HepG2 (cell line): ENCODE measurements around the gene CBX2. TPM values are rescaled to one million over a fixed set of nuclear protein-coding genes. Genes with fewer than 3 reads are reported as not detected.

Source experiments
- CHCHD3 ChIP-seq: sonication (generic); formaldehyde crosslinking; IDR thresholded peaks from 2 replicates; pipeline ENCODE4 v1.8.0; 2022; ENCODE audit warnings: mild to moderate bottlenecking, missing genetic modification reagents, moderate library complexity
- ETV5 ChIP-seq: IDR thresholded peaks from 2 replicates; pipeline ENCODE4 v1.6.1; 2018; ENCODE audit warnings: missing biosample characterization, missing genetic modification reagents, inconsistent platforms, borderline replicate concordance
- GABPB1 ChIP-seq: IDR thresholded peaks from 2 replicates; pipeline ENCODE4 v1.6.1; 2016; ENCODE audit warnings: mild to moderate bottlenecking, missing genetic modification reagents, moderate library complexity, missing compliant biosample characterization
- GFI1 ChIP-seq: sonication (generic); formaldehyde crosslinking; IDR thresholded peaks from 2 replicates; pipeline ENCODE4 v1.5.0; 2020; ENCODE audit warnings: missing genetic modification reagents, mild to moderate bottlenecking, borderline replicate concordance
- GLI4 ChIP-seq: sonication (generic); formaldehyde crosslinking; IDR thresholded peaks from 2 replicates; pipeline ENCODE4 v1.5.1; 2020; ENCODE audit warnings: missing genetic modification reagents, mild to moderate bottlenecking, moderate library complexity, borderline replicate concordance
- HDAC1 ChIP-seq: sonication (generic); formaldehyde crosslinking; IDR thresholded peaks from 2 replicates; pipeline ENCODE4 v1.5.1; 2020; ENCODE audit warnings: mild to moderate bottlenecking, missing genetic modification reagents
- HNF1B ChIP-seq: sonication (generic); formaldehyde crosslinking; IDR thresholded peaks from 2 replicates; pipeline ENCODE4 v1.5.1; 2020; ENCODE audit warnings: mild to moderate bottlenecking, moderate library complexity, missing genetic modification reagents
- HNRNPUL1 ChIP-seq: fragments of 200-400 bp; formaldehyde crosslinking; IDR thresholded peaks from 2 replicates; pipeline ENCODE4 v1.6.1; 2017; ENCODE audit warnings: low read depth, mild to moderate bottlenecking, low read length, moderate library complexity
- KLF11 ChIP-seq: IDR thresholded peaks from 2 replicates; pipeline ENCODE4 v1.6.1; 2016; ENCODE audit warnings: missing compliant biosample characterization
- MXD4 ChIP-seq: IDR thresholded peaks from 2 replicates; pipeline ENCODE4 v1.6.1; 2016; ENCODE audit warnings: mild to moderate bottlenecking, missing biosample characterization, missing genetic modification reagents
- NFKB2 ChIP-seq: sonication (generic); formaldehyde crosslinking; IDR thresholded peaks from 2 replicates; pipeline ENCODE4 v1.4.0; 2020; ENCODE audit warnings: missing genetic modification reagents, borderline replicate concordance
- PATZ1 ChIP-seq: sonication (generic); formaldehyde crosslinking; IDR thresholded peaks from 2 replicates; pipeline ENCODE4 v1.4.0; 2020; ENCODE audit warnings: missing genetic modification reagents
- PITX1 ChIP-seq: sonication (generic); formaldehyde crosslinking; IDR thresholded peaks from 2 replicates; pipeline ENCODE4 v1.5.1; 2020; ENCODE audit warnings: mild to moderate bottlenecking, missing genetic modification reagents
- RBFOX2 ChIP-seq: fragments of 200-400 bp; formaldehyde crosslinking; IDR thresholded peaks from 2 replicates; pipeline ENCODE4 v1.6.1; 2017; ENCODE audit warnings: low read depth, mild to moderate bottlenecking, low read length
- SAFB2 ChIP-seq: sonication (generic); formaldehyde crosslinking; IDR thresholded peaks from 2 replicates; pipeline ENCODE4 v1.5.1; 2020; ENCODE audit warnings: missing genetic modification reagents, low read depth, mild to moderate bottlenecking, borderline replicate concordance
- SRSF1 ChIP-seq: fragments of 200-400 bp; formaldehyde crosslinking; optimal IDR thresholded peaks from 2 replicates; pipeline ENCODE3; 2017; ENCODE audit warnings: mild to moderate bottlenecking, low read depth, low read length, moderate library complexity
- SRSF4 ChIP-seq: fragments of 200-400 bp; formaldehyde crosslinking; IDR thresholded peaks from one replicate; pipeline ENCODE4 v1.6.1; 2018; ENCODE audit warnings: mild to moderate bottlenecking, low read depth, low read length, moderate library complexity; ENCODE audit not compliant: poor library complexity, severe bottlenecking
- ZNF30 ChIP-seq: sonication (generic); formaldehyde crosslinking; IDR thresholded peaks from 2 replicates; pipeline ENCODE4 v1.5.0; 2020; ENCODE audit warnings: mild to moderate bottlenecking, missing genetic modification reagents
- ZNF580 ChIP-seq: IDR thresholded peaks from 2 replicates; pipeline ENCODE4 v1.6.1; 2016; ENCODE audit warnings: low read depth, borderline replicate concordance
- ZNF776 ChIP-seq: sonication (generic); formaldehyde crosslinking; IDR thresholded peaks from 2 replicates; pipeline ENCODE4 v1.4.0; 2020; ENCODE audit warnings: mild to moderate bottlenecking, missing genetic modification reagents
- ZNF841 ChIP-seq: sonication (generic); formaldehyde crosslinking; IDR thresholded peaks from 2 replicates; pipeline ENCODE4 v1.8.1; 2023; ENCODE audit warnings: missing genetic modification reagents, borderline replicate concordance
- polyA plus RNA-seq, 8 experiments: library from polyadenylated mRNA; depleted of rRNA in 3 of 8; stranded (reverse) in 7 of 8; unstranded in 1 of 8; fragments of >200 nt; fragmentation: Illumina TruSeq in 4 of 8; extraction: Trizol in 4 of 8; gene quantifications; 2 replicates each; pipeline versions ENCODE4 v1.2.1 to v1.2.3, GENCODE V29; 2011 to 2016; ENCODE audit warnings: low read depth in 4 of 8, missing spikeins in 1 of 8, mixed read lengths in 1 of 8; ENCODE audit not compliant: insufficient read depth in 1 of 8
- total RNA-seq, 5 experiments: library from RNA; depleted of rRNA; stranded (reverse); fragments of >200 nt; fragmentation: Illumina TruSeq; extraction: Trizol; gene quantifications; 2 replicates each; pipeline ENCODE4 v1.2.3, GENCODE V29; 2016; ENCODE audit warnings: low read depth in 1 of 5
- TF ChIP-seq, protein P1 (sequence below): sonication (generic); formaldehyde crosslinking; IDR thresholded peaks from 2 replicates; pipeline ENCODE4 v1.8.1; 2023; ENCODE audit warnings: mild to moderate bottlenecking, missing genetic modification reagents

Gene CBX2
- total and polyA plus RNA-seq, 2 of the 13 experiments (the other 11 are each of a cell fraction or from before 2014, with no cell fraction given): 14.5 to 31.1 TPM

- TF ChIP-seq PATZ1 (CRISPR knock-in tag) (peak; percentile 98), ZNF30 (CRISPR knock-in tag) (no peak), HNF1B (CRISPR knock-in tag) (peak; percentile 82), GFI1 (CRISPR knock-in tag) (no peak), HNRNPUL1 (no peak), RBFOX2 (peak; percentile 63), ZNF580 (peak; percentile 75; the same call in 1 of the 2 replicates), NFKB2 (CRISPR knock-in tag) (peak; percentile 94), SRSF4 (no peak), PITX1 (peak; percentile 70), SRSF1 (peak; percentile 94), GLI4 (CRISPR knock-in tag) (peak; percentile 69; the same call in 1 of the 2 replicates), HDAC1 (CRISPR knock-in tag) (peak; percentile 85), GABPB1 (CRISPR knock-in tag) (peak; percentile 81), KLF11 (no peak), ZNF841 (no peak), CHCHD3 (CRISPR knock-in tag) (no peak), MXD4 (CRISPR knock-in tag) (peak; percentile 17; the same call in 1 of the 2 replicates), SAFB2 (CRISPR knock-in tag) (peak; percentile 16; the same call in 1 of the 2 replicates), ZNF776 (peak; percentile 79), ETV5 (CRISPR knock-in tag) (peak; percentile 65)
- TF ChIP-seq, protein P1, sequence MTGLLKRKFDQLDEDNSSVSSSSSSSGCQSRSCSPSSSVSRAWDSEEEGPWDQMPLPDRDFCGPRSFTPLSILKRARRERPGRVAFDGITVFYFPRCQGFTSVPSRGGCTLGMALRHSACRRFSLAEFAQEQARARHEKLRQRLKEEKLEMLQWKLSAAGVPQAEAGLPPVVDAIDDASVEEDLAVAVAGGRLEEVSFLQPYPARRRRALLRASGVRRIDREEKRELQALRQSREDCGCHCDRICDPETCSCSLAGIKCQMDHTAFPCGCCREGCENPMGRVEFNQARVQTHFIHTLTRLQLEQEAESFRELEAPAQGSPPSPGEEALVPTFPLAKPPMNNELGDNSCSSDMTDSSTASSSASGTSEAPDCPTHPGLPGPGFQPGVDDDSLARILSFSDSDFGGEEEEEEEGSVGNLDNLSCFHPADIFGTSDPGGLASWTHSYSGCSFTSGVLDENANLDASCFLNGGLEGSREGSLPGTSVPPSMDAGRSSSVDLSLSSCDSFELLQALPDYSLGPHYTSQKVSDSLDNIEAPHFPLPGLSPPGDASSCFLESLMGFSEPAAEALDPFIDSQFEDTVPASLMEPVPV (CRISPR knock-in tag): peak; percentile 63; the same call in 1 of the 2 replicates
Observed at GRCh38 chr17:79741751-79742588, 36.0 kb upstream of the CBX2 start (continued).
